Breast epithelium (tissue), 3 donors: Measurements from ENCODE around the gene WDR53.
"Not testable (repeated sequence)": the region's sequence is repeated elsewhere in the genome, so short reads cannot be mapped to it uniquely, and the experiment has no call there.

Source experiments
- CTCF ChIP-seq, 3 donors: fragments of 450-650 bp; IDR thresholded peaks; one replicate each; pipeline ENCODE4 v1.5.1; 2016 to 2017; ENCODE audit warnings: antibody characterized with exemption in 3 of 3, mild to moderate bottlenecking in 3 of 3, moderate library complexity in 3 of 3
- POLR2A ChIP-seq: fragments of 450-650 bp; IDR thresholded peaks from one replicate; pipeline ENCODE4 v1.6.1; 2016; ENCODE audit warnings: antibody characterized with exemption, mild to moderate bottlenecking, moderate library complexity
- POLR2AphosphoS5 ChIP-seq, 3 donors: sonication (generic); formaldehyde crosslinking; IDR thresholded peaks; one replicate each; pipeline ENCODE4 v1.6.1; 2017; ENCODE audit warnings: antibody characterized with exemption in 3 of 3

- not testable (repeated sequence) for TF ChIP-seq POLR2A; POLR2AphosphoS5 (IDR thresholded peaks at IDR 0.05); CTCF (IDR thresholded peaks at IDR 0.05)
These were observed 46.9 kb upstream of the WDR53 start for GRCh38 chr3:196615234-196615633.
